Measurements from ENCODE around the gene OR8D1. TPM values are rescaled to one million over a fixed set of nuclear protein-coding genes. Genes with fewer than 3 reads are reported as not detected.

The OR8D1 gene
- total RNA-seq, 1 donor from 2014 or later: not detected

DNA sequence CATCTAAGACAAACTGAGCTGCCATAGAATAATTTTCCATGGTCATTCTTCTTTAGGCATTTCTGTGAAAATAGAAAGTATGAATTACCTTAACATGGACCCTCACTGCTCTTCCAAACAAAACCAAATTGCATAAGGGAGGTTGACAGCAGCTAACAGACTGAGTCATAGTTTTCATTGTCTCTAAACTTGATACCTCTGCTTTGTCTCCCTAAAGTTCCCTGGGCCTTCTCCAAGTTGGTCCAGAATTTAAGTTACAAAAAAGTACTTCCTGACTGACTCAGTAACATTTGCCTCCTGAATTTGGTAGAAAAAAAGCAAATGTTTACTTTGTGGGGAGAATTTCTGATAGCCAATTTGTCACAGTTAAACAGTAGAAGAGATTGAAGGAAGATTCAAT lies 3.0 kb downstream of the OR8D1 start:
- TF ChIP-seq POLR2AphosphoS5 (IDR thresholded peaks at IDR 0.05; ENCODE audit: insufficient read depth in 1 of 2, low read depth in 1 of 2) (no peak), POLR2A (IDR thresholded peaks at IDR 0.05) (no peak)
- TF ChIP-seq, protein P1, sequence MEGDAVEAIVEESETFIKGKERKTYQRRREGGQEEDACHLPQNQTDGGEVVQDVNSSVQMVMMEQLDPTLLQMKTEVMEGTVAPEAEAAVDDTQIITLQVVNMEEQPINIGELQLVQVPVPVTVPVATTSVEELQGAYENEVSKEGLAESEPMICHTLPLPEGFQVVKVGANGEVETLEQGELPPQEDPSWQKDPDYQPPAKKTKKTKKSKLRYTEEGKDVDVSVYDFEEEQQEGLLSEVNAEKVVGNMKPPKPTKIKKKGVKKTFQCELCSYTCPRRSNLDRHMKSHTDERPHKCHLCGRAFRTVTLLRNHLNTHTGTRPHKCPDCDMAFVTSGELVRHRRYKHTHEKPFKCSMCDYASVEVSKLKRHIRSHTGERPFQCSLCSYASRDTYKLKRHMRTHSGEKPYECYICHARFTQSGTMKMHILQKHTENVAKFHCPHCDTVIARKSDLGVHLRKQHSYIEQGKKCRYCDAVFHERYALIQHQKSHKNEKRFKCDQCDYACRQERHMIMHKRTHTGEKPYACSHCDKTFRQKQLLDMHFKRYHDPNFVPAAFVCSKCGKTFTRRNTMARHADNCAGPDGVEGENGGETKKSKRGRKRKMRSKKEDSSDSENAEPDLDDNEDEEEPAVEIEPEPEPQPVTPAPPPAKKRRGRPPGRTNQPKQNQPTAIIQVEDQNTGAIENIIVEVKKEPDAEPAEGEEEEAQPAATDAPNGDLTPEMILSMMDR (IDR thresholded peaks at IDR 0.05): no peak
- intact Hi-C loops (cut with DNase I): loop anchor here (10.0 kb wide), 1 partner anchor 1356 kb away; no protein-coding TSS in a partner anchor

DNA sequence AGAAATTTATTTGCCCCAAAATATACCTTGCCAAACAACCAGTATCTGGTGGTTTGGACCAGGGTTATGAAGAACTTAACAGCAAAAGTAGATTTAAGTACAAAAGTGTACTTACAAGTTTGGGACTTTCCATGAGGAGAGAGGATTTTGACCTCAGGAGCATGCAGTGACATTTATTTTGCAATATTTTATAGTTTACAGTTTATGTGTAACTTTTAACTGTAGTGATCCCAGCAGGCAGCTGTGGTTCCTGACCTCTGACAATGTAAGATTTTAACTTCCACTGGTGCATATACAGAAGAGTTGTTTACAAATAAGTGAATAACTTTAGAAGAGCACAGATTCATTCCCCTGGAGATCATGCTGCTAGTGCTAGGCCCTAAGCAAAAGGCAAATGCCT lies 6.7 kb downstream of the OR8D1 start:
- no peaks in the 10 kb centered on the region for H3K9me3 ChIP-seq
- TF ChIP-seq POLR2AphosphoS5 (IDR thresholded peaks at IDR 0.05; ENCODE audit: insufficient read depth in 1 of 2, low read depth in 1 of 2) (no peak), POLR2A (IDR thresholded peaks at IDR 0.05) (no peak)
- TF ChIP-seq, protein P1 (IDR thresholded peaks at IDR 0.05): no peak
- H3K36me3 ChIP-seq: no peaks in the 10 kb centered on the region
- no peak overlapping the region for H3K4me3 ChIP-seq
- no peaks in the 10 kb centered on the region for H3K4me1 ChIP-seq
- intact Hi-C loops (cut with DNase I): no loop called here
- H3K27ac ChIP-seq: no peak overlapping the region
- H3K27me3 ChIP-seq: no peaks in the 10 kb centered on the region
- DNase-seq (ENCODE audit: extremely low spot score in 2 of 2): no peak

More for the DNA sequence above, 3.0 kb downstream of the OR8D1 start:
- no peak overlapping the region for H3K4me3 ChIP-seq
- no peaks in the 10 kb centered on the region for H3K36me3 ChIP-seq
- H3K27ac ChIP-seq: no peak overlapping the region
- no peaks in the 10 kb centered on the region for H3K9me3 ChIP-seq
- no peaks in the 10 kb centered on the region for H3K4me1 ChIP-seq
- DNase-seq (ENCODE audit: extremely low spot score in 2 of 2): no peak
- H3K27me3 ChIP-seq: no peaks in the 10 kb centered on the region

DNA sequence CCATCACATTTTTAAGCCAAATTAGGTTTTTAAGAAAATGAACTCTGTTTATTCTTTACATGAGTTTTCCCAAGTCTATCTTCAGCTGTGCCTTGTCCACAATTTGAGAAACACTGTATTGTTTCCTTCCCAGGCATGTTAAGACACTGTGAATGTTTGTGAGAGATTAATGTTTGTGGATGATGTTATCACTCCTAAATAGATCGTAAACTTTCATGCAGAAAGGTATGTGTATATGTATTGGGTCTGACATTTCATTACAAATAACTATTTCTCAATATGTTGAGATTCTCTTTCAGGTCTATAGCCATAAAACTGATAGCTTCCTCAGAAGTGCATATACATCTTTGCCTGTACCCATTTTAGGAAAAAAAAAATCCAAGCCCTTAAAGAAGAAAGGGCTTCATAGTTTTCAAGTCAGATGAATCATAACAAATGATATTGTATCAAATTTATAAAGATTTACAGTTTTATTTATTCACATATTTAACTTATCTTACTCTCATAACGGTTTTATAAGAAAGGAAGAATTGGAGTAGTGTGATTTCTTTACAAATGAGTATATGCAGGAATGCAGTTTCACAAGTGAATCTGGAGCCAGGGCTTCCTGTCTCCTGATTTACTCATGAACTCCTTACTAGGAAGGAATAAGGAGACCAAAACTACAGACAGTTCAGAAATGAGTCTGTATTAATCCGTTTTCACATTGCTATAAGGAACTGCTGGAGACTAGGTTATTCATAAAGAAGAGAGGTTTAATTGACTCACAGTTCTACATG lies 11.2 kb downstream of the OR8D1 start:
- H3K27me3 ChIP-seq: no peaks in the 10 kb centered on the region
- no peak overlapping the region for H3K4me3 ChIP-seq
- H3K9me3 ChIP-seq: no peaks in the 10 kb centered on the region
- no peaks in the 10 kb centered on the region for H3K36me3 ChIP-seq
- TF ChIP-seq POLR2AphosphoS5 (IDR thresholded peaks at IDR 0.05; ENCODE audit: insufficient read depth in 1 of 2, low read depth in 1 of 2): no peak
- TF ChIP-seq, protein P1 (IDR thresholded peaks at IDR 0.05): no peak
- no peak for TF ChIP-seq POLR2A (IDR thresholded peaks at IDR 0.05)
- intact Hi-C loops (cut with DNase I): no loop called here
- no peak overlapping the region for H3K27ac ChIP-seq
- H3K4me1 ChIP-seq: no peaks in the 10 kb centered on the region
- no peak for DNase-seq (ENCODE audit: extremely low spot score in 2 of 2)

DNA sequence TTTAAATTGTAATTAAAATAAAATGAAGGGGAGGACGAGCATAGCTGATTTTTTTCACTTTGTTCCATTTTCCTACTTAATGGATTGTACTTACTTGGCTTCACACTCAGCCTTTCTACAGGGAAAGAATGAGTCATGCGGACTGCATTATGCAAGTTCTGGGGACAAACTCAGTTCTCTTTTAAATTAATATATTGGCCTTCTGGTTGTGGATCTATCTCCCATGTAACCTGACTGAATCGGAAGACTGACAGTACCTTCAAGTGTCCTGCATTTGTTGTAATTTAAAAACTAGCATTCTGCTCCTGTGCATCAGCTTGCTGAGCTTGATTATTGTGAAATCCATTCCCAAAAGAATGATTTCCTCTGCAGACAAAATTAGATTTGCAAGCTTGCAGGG lies 12.2 kb downstream of the OR8D1 start:
- no peaks in the 10 kb centered on the region for H3K27me3 ChIP-seq
- intact Hi-C loops (cut with DNase I): no loop called here

More for the DNA sequence above, 12.2 kb downstream of the OR8D1 start:
- no peaks in the 10 kb centered on the region for H3K9me3 ChIP-seq
- TF ChIP-seq POLR2A (IDR thresholded peaks at IDR 0.05) (no peak), POLR2AphosphoS5 (IDR thresholded peaks at IDR 0.05; ENCODE audit: insufficient read depth in 1 of 2, low read depth in 1 of 2) (no peak)
- TF ChIP-seq, protein P1 (IDR thresholded peaks at IDR 0.05): no peak
- H3K36me3 ChIP-seq: no peaks in the 10 kb centered on the region
- no peak overlapping the region for H3K27ac ChIP-seq
- DNase-seq (ENCODE audit: extremely low spot score in 2 of 2): no peak
- H3K4me3 ChIP-seq: no peak overlapping the region
- H3K4me1 ChIP-seq: no peaks in the 10 kb centered on the region

Measured in vagina (tissue), 2 donors.